Keratinocyte (primary cell): ENCODE measurements around the gene PTPMT1. TPM values are rescaled to one million over a fixed set of nuclear protein-coding genes. Genes with fewer than 3 reads are reported as not detected.

Source experiments
- DNase-seq: peaks from one replicate; pipeline ENCODE4 v3.0.0-alpha.2; 2011; ENCODE audit warnings: low read depth, missing footprints, low spot score
- FAIRE-seq: peaks from 2 replicates; lab custom pipeline; 2011; peaks lifted over from hg19 to GRCh38; lab: Jason Lieb, UNC
- H2AFZ ChIP-seq: 2 replicates; pipeline ENCODE4 v1.6.0; 2012; ENCODE audit warnings: low read length, control low read depth, inconsistent platforms; ENCODE audit not compliant: control insufficient read depth
- H3K27ac ChIP-seq: 2 replicates; pipeline ENCODE4 v1.5.1; 2011; ENCODE audit warnings: low read length; ENCODE audit not compliant: control insufficient read depth, insufficient read depth
- H3K27me3 ChIP-seq: 3 replicates; pipeline ENCODE4 v1.6.0; 2011; ENCODE audit warnings: low read length; ENCODE audit not compliant: control insufficient read depth, insufficient read depth; ENCODE audit errors: extremely low read depth
- H3K36me3 ChIP-seq, 2 experiments: 2 replicates in 1 of 2; 3 replicates in 1 of 2; pipeline ENCODE4 v1.5.1; 2011; ENCODE audit warnings: low read length in 2 of 2, mild to moderate bottlenecking in 1 of 2; ENCODE audit not compliant: control insufficient read depth in 2 of 2, insufficient read depth in 2 of 2; ENCODE audit errors: extremely low read depth in 1 of 2
- H3K4me1 ChIP-seq: 3 replicates; pipeline ENCODE4 v1.5.1; 2011; ENCODE audit warnings: low read length; ENCODE audit not compliant: control insufficient read depth, insufficient read depth; ENCODE audit errors: extremely low read depth
- H3K4me2 ChIP-seq: 3 replicates; pipeline ENCODE4 v1.6.0; 2011; ENCODE audit warnings: low read depth, low read length; ENCODE audit not compliant: control insufficient read depth, insufficient read depth; ENCODE audit errors: extremely low read depth
- H3K4me3 ChIP-seq, 3 experiments: fragments of 200-600 bp in 1 of 3; sonication (generic) in 1 of 3; 2 replicates in 2 of 3; 3 replicates in 1 of 3; pipeline ENCODE4 v1.5.1; 2011 to 2016; ENCODE audit warnings: low read length in 3 of 3, mild to moderate bottlenecking in 3 of 3, control low read depth in 2 of 3, inconsistent platforms in 1 of 3, low read depth in 1 of 3, mixed read lengths in 1 of 3, mixed run types in 1 of 3, moderate library complexity in 1 of 3; ENCODE audit not compliant: control insufficient read depth in 2 of 3, insufficient read depth in 2 of 3; ENCODE audit errors: extremely low read depth in 1 of 3
- H3K79me2 ChIP-seq: 2 replicates; pipeline ENCODE4 v1.6.0; 2012; ENCODE audit warnings: low read length; ENCODE audit not compliant: control insufficient read depth, insufficient read depth
- H3K9ac ChIP-seq: 3 replicates; pipeline ENCODE4 v1.6.0; 2011; ENCODE audit warnings: low read length; ENCODE audit not compliant: control insufficient read depth, insufficient read depth; ENCODE audit errors: extremely low read depth
- H3K9me1 ChIP-seq: 3 replicates; pipeline ENCODE4 v1.6.0; 2011; ENCODE audit warnings: low read length; ENCODE audit not compliant: control insufficient read depth, insufficient read depth; ENCODE audit errors: extremely low read depth
- H3K9me3 ChIP-seq: 2 replicates; pipeline ENCODE4 v1.5.1; 2012; ENCODE audit warnings: low read depth, low read length; ENCODE audit not compliant: control insufficient read depth
- H4K20me1 ChIP-seq: 3 replicates; pipeline ENCODE4 v1.6.0; 2011; ENCODE audit warnings: low read length; ENCODE audit not compliant: control insufficient read depth, insufficient read depth; ENCODE audit errors: extremely low read depth
- CTCF ChIP-seq, 3 experiments: IDR thresholded peaks in 1 of 3; conservative IDR thresholded peaks in 1 of 3; optimal IDR thresholded peaks in 1 of 3; 2 replicates in 2 of 3; 3 replicates in 1 of 3; pipeline versions ENCODE3 to v1.5.1; 2011; ENCODE audit warnings: low read length in 3 of 3, mild to moderate bottlenecking in 3 of 3, moderate library complexity in 2 of 3, control low read depth in 1 of 3, inconsistent platforms in 1 of 3; ENCODE audit not compliant: insufficient read depth in 2 of 3; ENCODE audit errors: extremely low read depth in 1 of 3
- EZH2 ChIP-seq: IDR thresholded peaks from one replicate; pipeline ENCODE4 v1.6.1; 2012; ENCODE audit warnings: inconsistent platforms, mild to moderate bottlenecking, low read length, moderate library complexity
- dilution Hi-C: fragments of 300-500 bp; cut with MboI; formaldehyde crosslinking; loops from one replicate; pipeline ENCODE4 v1.7.0; 2020; ENCODE audit warnings: low sequenced_read_pairs; ENCODE audit not compliant: extremely low pct_ligation_motif_present
- polyA plus RNA-seq, 5 experiments: library from polyadenylated mRNA; depleted of rRNA in 3 of 5; stranded (reverse) in 3 of 5; stranded (forward) in 1 of 5; unstranded in 1 of 5; fragments of >200 nt; gene quantifications; 1 replicate in 1 of 5; 2 replicates in 3 of 5; 3 replicates in 1 of 5; pipeline versions ENCODE4 v1.2.1 to v1.2.3, GENCODE V29; 2011 to 2012; ENCODE audit warnings: missing spikeins in 2 of 5, low read depth in 1 of 5, low replicate concordance in 1 of 5

Gene PTPMT1
- polyA plus RNA-seq, 1 donor (not counting 4 experiments of a cell fraction or from before 2014, with no cell fraction given): 64.9 TPM

- dilution Hi-C loops: no loop called here
- DNase-seq: no peak
- peak overlapping the region; percentile 46 for H3K27ac ChIP-seq
- H3K36me3 ChIP-seq: peaks cover 7 to 30% of the 10 kb centered on the region in 2 experiments
- no peak overlapping the region for H2AFZ ChIP-seq
- peaks cover 3% of the 10 kb centered on the region for H3K9me1 ChIP-seq
- H3K4me2 ChIP-seq: peak overlapping the region; percentile 28
- TF ChIP-seq CTCF (optimal IDR thresholded peaks at IDR 0.05 in 1 of 3, IDR thresholded peaks at IDR 0.05 in 1 of 3, conservative IDR thresholded peaks at IDR 0.05 in 1 of 3; ENCODE audit: extremely low read depth in 1 of 3, insufficient read depth in 2 of 3, low read length in 3 of 3) (no peak), EZH2 (no peak)
- peaks cover 32% of the 10 kb centered on the region for H3K4me1 ChIP-seq
- no peak for FAIRE-seq
- no peaks in the 10 kb centered on the region for H3K27me3 ChIP-seq
- H4K20me1 ChIP-seq: peaks cover 9% of the 10 kb centered on the region
- peak overlapping the region; percentile 10 for H3K9ac ChIP-seq
- no peak overlapping the region for H3K4me3 ChIP-seq
- H3K79me2 ChIP-seq: peaks cover 56% of the 10 kb centered on the region
- H3K9me3 ChIP-seq: no peaks in the 10 kb centered on the region
These were observed 5.9 kb downstream of the PTPMT1 start for GRCh38 chr11:47571357-47571729.

DNA sequence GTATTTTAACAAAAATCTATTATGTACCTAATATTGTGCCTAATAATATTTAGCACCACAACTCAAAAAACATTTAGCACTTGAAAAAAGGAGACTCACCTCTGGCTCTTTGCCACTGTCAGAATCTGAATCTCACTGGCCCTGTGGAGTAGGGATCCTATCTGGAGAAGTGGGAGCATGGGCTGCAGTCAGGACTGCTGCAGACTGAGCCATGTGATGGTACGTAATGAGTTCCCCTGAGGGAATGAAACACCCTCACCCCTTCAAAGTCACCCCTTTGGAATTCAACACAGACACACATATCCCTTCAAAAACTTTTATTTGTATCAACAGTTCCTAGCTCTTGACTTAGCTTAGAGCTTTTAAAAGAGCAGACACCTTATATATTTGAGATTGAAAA is 6.5 kb downstream of the PTPMT1 start:
- Histone ChIP-seq H3K36me3 (peaks cover 7 to 30% of the 10 kb centered on the region in 2 experiments), H3K27ac (peak overlapping the region; percentile 63), H3K79me2 (peaks cover 50% of the 10 kb centered on the region), H3K4me1 (peaks cover 26% of the 10 kb centered on the region), H3K4me2 (peak overlapping the region; percentile 37), H3K9me1 (peaks cover 3% of the 10 kb centered on the region), H3K4me3 (no peak overlapping the region), H3K27me3 (no peaks in the 10 kb centered on the region), H2AFZ (no peak overlapping the region), H3K9ac (no peak overlapping the region), H4K20me1 (peaks cover 9% of the 10 kb centered on the region), H3K9me3 (no peaks in the 10 kb centered on the region)
- DNase-seq (no peak), FAIRE-seq (no peak)
- TF ChIP-seq EZH2 (no peak), CTCF (optimal IDR thresholded peaks at IDR 0.05 in 1 of 3, IDR thresholded peaks at IDR 0.05 in 1 of 3, conservative IDR thresholded peaks at IDR 0.05 in 1 of 3; ENCODE audit: extremely low read depth in 1 of 3, insufficient read depth in 2 of 3, low read length in 3 of 3) (no peak)
- dilution Hi-C loops: no loop called here
